Caco-2 (cell line): Measurements from ENCODE around the gene ZNF677. TPM values are rescaled to one million over a fixed set of nuclear protein-coding genes. Genes with fewer than 3 reads are reported as not detected.

Source experiments
- BruUV-seq: library from RNA; stranded (reverse); fragments of 400-500 nt; replicated peaks from 2 replicates; lab custom pipeline; 2021; lab: Mats Ljungman, UMichigan
- CTCF ChIA-PET: fragments of 300-600 bp; sonication (Branson Sonifier 250); formaldehyde crosslinking; loops from one replicate; lab custom pipeline; 2022; ENCODE audit warnings: antibody characterized with exemption; lab: Charles Lee
- POLR2A ChIA-PET: fragments of 300-600 bp; sonication (Branson Sonifier 250); formaldehyde crosslinking; loops from one replicate; lab custom pipeline; 2022; ENCODE audit warnings: antibody characterized with exemption; lab: Charles Lee
- DNase-seq, 2 experiments: peaks; one replicate each; pipeline versions ENCODE4 v3.0.0 to v3.0.0-alpha.2; 2020 to 2022
- H3K27me3 ChIP-seq: replicated peaks from 2 replicates; pipeline ENCODE4 v1.6.0; 2011; ENCODE audit warnings: low read length; ENCODE audit not compliant: control insufficient read depth, insufficient read depth
- H3K36me3 ChIP-seq: 2 replicates; pipeline ENCODE4 v1.5.1; 2011; ENCODE audit warnings: low read length; ENCODE audit not compliant: control insufficient read depth, insufficient read depth
- H3K4me1 ChIP-seq: fragments of 250-450 bp; sonication (Bioruptor Pico); 2 replicates; pipeline ENCODE4 v1.5.1; 2020; ENCODE audit warnings: mild to moderate bottlenecking
- H3K4me3 ChIP-seq: 2 replicates; pipeline ENCODE4 v1.5.1; 2011; ENCODE audit warnings: low read depth, mild to moderate bottlenecking, control low read depth, low read length
- H3K9me3 ChIP-seq: fragments of 250-450 bp; sonication (Bioruptor Pico); 2 replicates; pipeline ENCODE4 v1.5.1; 2020; ENCODE audit warnings: mild to moderate bottlenecking, moderate library complexity
- H3K27ac Mint-ChIP-seq: one replicate; pipeline ENCODE4 v1.8.0; 2022; ENCODE audit warnings: mixed read lengths; ENCODE audit not compliant: unreplicated experiment
- H3K27me3 Mint-ChIP-seq: one replicate; pipeline ENCODE4 v1.8.0; 2022; ENCODE audit warnings: mixed read lengths; ENCODE audit not compliant: insufficient read depth, unreplicated experiment
- H3K36me3 Mint-ChIP-seq: one replicate; pipeline ENCODE4 v1.8.0; 2022; ENCODE audit warnings: mild to moderate bottlenecking, mixed read lengths; ENCODE audit not compliant: insufficient read depth, unreplicated experiment
- H3K4me1 Mint-ChIP-seq: one replicate; pipeline ENCODE4 v1.8.0; 2022; ENCODE audit warnings: low read depth, mixed read lengths; ENCODE audit not compliant: unreplicated experiment
- H3K4me3 Mint-ChIP-seq: one replicate; pipeline ENCODE4 v1.8.0; 2022; ENCODE audit warnings: mild to moderate bottlenecking, moderate library complexity, mixed read lengths; ENCODE audit not compliant: unreplicated experiment
- H3K9me3 Mint-ChIP-seq: one replicate; pipeline ENCODE4 v1.8.0; 2022; ENCODE audit warnings: mixed read lengths; ENCODE audit not compliant: unreplicated experiment
- CTCF ChIP-seq, 2 experiments: fragments of 200-600 bp in 1 of 2; IDR thresholded peaks; 1 replicate in 1 of 2; 2 replicates in 1 of 2; pipeline versions ENCODE4 v1.5.1 to v1.8.0; 2011 to 2022; ENCODE audit warnings: antibody characterized with exemption in 1 of 2, control low read depth in 1 of 2, inconsistent platforms in 1 of 2, low read depth in 1 of 2, low read length in 1 of 2, mild to moderate bottlenecking in 1 of 2, moderate library complexity in 1 of 2; ENCODE audit not compliant: insufficient read depth in 1 of 2, severe bottlenecking in 1 of 2, unreplicated experiment in 1 of 2
- intact Hi-C: fragments of 100-400 bp; cut with micrococcal nuclease; formaldehyde crosslinking; loops from one replicate; pipeline ENCODE4 v1.10.0; 2022; ENCODE audit not compliant: unreplicated experiment
- total RNA-seq: library from RNA; stranded (reverse); gene quantifications from 2 replicates; pipeline ENCODE4 v1.2.3, GENCODE V29; 2022

Gene ZNF677
- total RNA-seq, 1 experiment from 2014 or later: not detected

- intact Hi-C loops: loop anchor here (5.0 to 10.0 kb wide), 3 partner anchors 319 to 827 kb away; no protein-coding TSS in a partner anchor
- peak; percentile 78 to 84 for TF ChIP-seq CTCF (IDR thresholded peaks at IDR 0.05; ENCODE audit: insufficient read depth in 1 of 2, low read depth in 1 of 2, low read length in 1 of 2, severe bottlenecking in 1 of 2, unreplicated experiment in 1 of 2)
- Histone ChIP-seq H3K36me3 (no peaks in the 10 kb centered on the region; the same call in 1 of the 2 replicates), H3K4me3 (no peak overlapping the region), H3K4me1 (no peaks in the 10 kb centered on the region), H3K27me3 (no peaks in the 10 kb centered on the region), H3K9me3 (peaks cover 55% of the 10 kb centered on the region)
- Mint-ChIP-seq H3K9me3 (peaks cover 27% of the 10 kb centered on the region), H3K4me3 (no peak overlapping the region), H3K4me1 (no peaks in the 10 kb centered on the region), H3K27me3 (no peaks in the 10 kb centered on the region), H3K27ac (no peak overlapping the region), H3K36me3 (peaks cover 12% of the 10 kb centered on the region)
- ChIA-PET POLR2A (no interaction called here), CTCF (interaction anchor here (0.6 to 1.5 kb wide), 4 partner anchors 325 to 848 kb away, joined by 3 to 6 read pairs (median 4); no protein-coding TSS in a partner anchor)
- DNase-seq: peak; percentile 68 to 69
- BruUV-seq: no TSS peak
These were observed 59.3 kb downstream of the ZNF677 start for GRCh38 chr19:53195265-53195903.

GRCh38 chr19:53193535-53194222 lies 61.0 kb downstream of the ZNF677 start:
- BruUV-seq: no TSS peak
- no peak for TF ChIP-seq CTCF (IDR thresholded peaks at IDR 0.05; ENCODE audit: insufficient read depth in 1 of 2, low read depth in 1 of 2, low read length in 1 of 2, severe bottlenecking in 1 of 2, unreplicated experiment in 1 of 2)
- DNase-seq: no peak
- H3K9me3 ChIP-seq: peaks cover 47% of the 10 kb centered on the region
- H3K4me1 ChIP-seq: no peaks in the 10 kb centered on the region
- Mint-ChIP-seq H3K27me3 (no peaks in the 10 kb centered on the region), H3K27ac (no peak overlapping the region), H3K36me3 (peaks cover 8% of the 10 kb centered on the region), H3K9me3 (peaks cover 34% of the 10 kb centered on the region), H3K4me3 (peak overlapping the region; percentile 76), H3K4me1 (no peaks in the 10 kb centered on the region)
- no peaks in the 10 kb centered on the region for H3K27me3 ChIP-seq
- CTCF ChIA-PET: no interaction called here
- intact Hi-C loops: loop anchor here (10.0 kb wide), 1 partner anchor 321 kb away; no protein-coding TSS in a partner anchor
- no peaks in the 10 kb centered on the region; the same call in 1 of the 2 replicates for H3K36me3 ChIP-seq
- POLR2A ChIA-PET: no interaction called here
- H3K4me3 ChIP-seq: peak overlapping the region; percentile 55

- no peak for TF ChIP-seq CTCF (IDR thresholded peaks at IDR 0.05; ENCODE audit: insufficient read depth in 1 of 2, low read depth in 1 of 2, low read length in 1 of 2, severe bottlenecking in 1 of 2, unreplicated experiment in 1 of 2)
- POLR2A ChIA-PET: no interaction called here
- Mint-ChIP-seq H3K27me3 (no peaks in the 10 kb centered on the region), H3K9me3 (peaks cover 35% of the 10 kb centered on the region), H3K4me3 (peak within 1 kb of the TSS; percentile 76), H3K4me1 (no peaks in the 10 kb centered on the region), H3K36me3 (peaks cover 8% of the 10 kb centered on the region), H3K27ac (no peak within 1 kb of the TSS)
- H3K27me3 ChIP-seq: no peaks in the 10 kb centered on the region
- H3K4me1 ChIP-seq: no peaks in the 10 kb centered on the region
- BruUV-seq: TSS peak; percentile 68
- intact Hi-C loops: loop anchor here (10.0 kb wide), 1 partner anchor 322 kb away; no protein-coding TSS in a partner anchor
- CTCF ChIA-PET: no interaction called here
- peaks cover 39% of the 10 kb centered on the region for H3K9me3 ChIP-seq
- peak; percentile 53 to 82 for DNase-seq
- H3K36me3 ChIP-seq: no peaks in the 10 kb centered on the region; the same call in 1 of the 2 replicates
- H3K4me3 ChIP-seq: peak within 1 kb of the TSS; percentile 55
These were observed 61.7 kb downstream of the ZNF677 start, which contains the start of gene ZNF665 for GRCh38 chr19:53192771-53193534. Gene ZNF665, minus strand, starts transcription at chr19:53193358. Its CDS starts 10,460 bp downstream, at chr19:53182898.
